OCI-M2 (cell line): ENCODE data around the gene LRRTM3.

ENCODE experiments used
- DNase-seq: peaks from one replicate; lab custom pipeline; 2025; ENCODE audit not compliant: unreplicated experiment; lab: John Stamatoyannopoulos, UW

The LRRTM3 gene

DNA sequence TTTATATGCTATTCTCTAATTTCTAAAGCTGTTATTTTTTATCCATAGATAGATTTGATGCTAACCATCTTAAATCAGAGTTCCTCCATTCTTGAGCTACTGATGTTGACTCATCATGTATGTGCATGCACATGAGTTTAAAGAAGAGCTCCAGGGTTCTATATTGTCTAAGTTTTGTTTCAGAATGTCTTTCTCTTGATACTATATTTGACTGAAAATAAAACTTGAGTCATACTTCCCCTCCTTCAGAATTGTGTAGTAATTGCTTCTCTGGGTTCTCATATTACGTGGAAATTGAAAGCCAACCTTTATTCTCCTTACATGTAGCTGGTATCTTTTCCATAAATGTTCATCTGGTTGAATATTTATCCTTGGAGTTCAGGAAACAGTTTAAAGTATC lies 89.4 kb downstream of the LRRTM3 start:
- DNase-seq, result no peak

DNA sequence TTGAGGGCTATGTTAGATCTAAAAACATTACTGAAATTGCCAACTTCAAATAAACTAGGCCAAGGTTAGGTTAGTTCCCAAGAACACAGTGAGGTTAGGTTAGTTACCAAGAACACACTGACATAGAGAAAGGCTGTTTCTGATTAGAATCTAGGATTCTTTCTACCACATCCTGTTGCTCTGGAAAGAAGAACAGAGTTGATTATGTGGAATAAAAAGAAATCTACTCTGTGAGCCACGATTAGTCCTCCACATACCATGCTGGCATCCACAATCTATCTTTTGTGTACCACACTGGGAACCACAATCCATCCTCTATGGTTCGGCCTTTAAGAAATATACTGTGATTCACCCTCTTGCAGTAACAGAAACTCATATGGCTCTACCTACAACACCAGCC lies 91.4 kb downstream of the LRRTM3 start:
- DNase-seq, result no peak

DNA sequence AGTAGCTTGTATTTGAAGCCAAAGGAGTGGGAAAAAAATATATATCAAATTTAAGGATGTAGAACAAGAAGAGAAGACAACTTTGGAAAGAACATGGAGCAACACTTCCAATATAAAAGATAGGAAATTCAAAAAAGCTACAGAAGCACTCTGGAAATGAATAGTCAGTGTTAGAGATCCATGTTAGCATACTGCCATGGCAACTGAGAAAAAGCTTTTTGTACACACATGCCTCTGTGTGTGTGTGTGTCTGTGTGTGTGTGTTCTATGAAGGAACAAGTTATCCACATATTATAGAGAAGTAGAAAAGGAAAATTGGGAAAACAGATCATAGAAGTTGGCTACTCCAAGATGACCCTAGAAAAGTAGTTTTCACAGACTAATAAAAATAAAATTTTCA lies 96.3 kb downstream of the LRRTM3 start:
- DNase-seq, result no peak

DNA sequence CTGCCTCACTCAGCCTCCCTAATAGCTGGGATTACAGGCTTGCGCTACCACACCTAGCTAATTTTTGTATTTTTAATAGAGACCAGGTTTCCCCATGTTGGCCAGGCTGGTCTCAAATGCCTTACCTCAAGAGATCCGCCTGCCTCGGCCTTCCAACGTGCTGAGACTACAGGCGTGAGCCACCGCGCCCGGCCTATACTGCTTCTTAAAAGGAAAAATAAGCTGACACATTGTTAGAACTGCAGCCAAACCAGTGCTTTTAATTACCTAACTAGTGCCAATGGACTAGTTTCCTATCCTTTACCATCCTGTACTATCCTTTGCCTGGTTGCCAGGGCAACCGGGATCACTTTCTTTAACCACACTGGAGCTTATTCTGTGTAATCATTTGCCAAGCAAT lies 108.0 kb downstream of the LRRTM3 start:
- no peak for DNase-seq

DNA sequence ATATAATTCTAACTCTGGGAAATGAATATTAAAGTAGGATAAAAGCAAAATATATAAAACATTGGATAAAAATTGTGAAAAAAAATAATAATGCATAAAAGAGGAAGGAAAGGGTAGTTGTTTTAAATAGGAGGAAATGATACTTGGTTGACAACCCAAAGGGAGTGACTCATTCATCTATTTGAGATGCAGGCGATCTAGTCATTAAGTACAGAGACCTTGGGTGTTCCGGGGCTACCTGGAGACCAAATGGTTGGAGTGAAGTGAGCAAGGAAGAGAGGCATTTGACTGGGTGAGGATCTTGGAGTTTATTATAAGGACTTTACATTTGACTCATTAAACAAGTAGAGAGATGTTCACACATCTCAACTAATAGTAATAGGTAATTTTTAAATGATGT lies 111.0 kb downstream of the LRRTM3 start:
- DNase-seq, result no peak

DNA sequence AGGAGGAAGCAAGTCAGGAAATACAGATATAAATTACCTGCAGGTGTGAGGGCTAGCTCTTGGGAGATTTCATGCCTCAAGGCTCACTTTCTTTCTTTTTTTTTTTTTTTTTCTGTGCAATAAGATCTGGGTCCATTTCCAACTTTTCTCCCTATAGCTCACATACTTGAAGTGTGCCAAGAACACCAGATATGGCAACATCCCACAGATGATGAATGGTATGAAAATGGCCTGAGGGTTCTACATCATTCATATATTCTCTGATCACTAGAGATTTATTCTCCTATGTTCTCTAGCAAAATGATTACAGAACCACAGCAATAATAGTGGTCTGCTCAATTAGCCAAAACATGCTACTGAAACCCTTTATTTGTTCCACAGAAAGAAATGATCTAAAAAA lies 117.2 kb downstream of the LRRTM3 start:
- no peak for DNase-seq

DNA sequence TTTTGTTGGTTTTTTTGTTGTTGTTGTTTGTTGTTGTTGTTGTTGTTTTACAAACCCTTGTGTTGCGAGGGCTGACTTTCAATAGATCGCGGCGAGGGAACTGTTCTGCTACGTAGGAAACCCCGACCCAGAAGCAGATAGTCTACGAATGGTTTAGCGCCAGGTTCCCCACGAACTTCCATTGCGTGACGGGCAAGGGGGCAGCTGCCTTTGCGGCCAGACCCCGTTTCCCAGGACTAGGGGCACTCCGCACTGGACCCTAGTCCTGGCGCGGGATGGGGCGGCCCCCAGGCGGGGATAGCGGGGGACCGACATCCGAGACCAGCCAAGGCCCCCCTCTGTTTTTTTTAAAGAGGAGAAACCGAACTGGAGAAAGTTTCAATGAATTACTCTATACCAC lies 119.6 kb downstream of the LRRTM3 start:
- DNase-seq, result no peak

DNA sequence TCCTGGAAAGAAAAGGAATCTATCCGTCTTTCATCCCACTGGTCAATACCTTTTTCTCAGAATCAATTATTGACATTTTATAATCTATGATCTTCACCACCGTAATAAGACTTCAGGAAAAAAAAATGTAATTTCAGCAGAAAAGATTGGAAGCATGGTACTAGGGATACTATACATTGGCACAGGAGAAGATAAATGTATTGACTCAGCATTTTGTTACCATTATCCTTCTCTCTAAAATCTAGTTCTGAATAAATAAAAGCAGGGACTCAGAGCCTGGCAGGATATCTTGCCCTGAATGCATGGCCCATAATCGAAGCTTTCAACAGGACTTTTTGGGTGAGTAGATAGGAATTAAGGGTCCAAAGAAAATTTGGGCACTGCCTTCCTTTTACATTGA lies 120.7 kb downstream of the LRRTM3 start:
- no peak for DNase-seq

DNA sequence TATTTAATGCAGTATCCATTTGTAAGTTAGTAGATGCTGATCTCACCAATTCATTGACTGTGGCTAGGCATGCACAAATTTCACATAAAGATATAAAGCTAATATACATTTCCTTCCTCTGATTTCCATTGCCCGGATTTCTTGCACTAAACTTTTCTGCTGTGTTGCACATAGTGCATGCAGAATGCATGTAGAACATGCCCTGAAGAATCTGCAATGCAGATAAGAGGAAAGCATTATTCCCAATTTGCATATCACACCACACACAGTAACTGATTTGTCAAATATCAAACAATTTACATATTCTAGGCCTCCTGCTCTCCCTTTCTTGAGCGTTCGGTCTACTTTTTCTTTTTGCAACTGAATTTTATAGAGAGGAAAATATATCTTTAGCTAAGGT lies 124.2 kb downstream of the LRRTM3 start:
- DNase-seq, result no peak

DNA sequence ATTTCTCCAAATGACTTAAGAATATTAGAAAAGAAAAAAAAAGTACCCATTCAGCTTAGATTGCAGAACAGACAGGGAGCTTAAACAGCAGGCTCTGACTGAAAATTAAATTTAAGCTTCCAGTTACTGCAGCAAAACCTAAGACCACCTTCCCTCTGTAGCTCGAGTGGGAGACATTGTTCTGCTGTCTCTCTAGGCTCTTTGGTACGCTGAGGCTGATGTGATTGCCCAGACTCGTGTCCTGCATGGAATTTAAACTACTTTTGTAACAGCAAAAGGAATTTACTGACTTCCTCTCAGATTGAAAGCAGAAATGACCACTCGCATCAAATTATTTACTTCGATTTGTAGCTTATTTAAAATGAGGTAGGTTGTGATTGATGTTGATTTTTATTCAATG lies 124.6 kb downstream of the LRRTM3 start:
- DNase-seq, result no peak

DNA sequence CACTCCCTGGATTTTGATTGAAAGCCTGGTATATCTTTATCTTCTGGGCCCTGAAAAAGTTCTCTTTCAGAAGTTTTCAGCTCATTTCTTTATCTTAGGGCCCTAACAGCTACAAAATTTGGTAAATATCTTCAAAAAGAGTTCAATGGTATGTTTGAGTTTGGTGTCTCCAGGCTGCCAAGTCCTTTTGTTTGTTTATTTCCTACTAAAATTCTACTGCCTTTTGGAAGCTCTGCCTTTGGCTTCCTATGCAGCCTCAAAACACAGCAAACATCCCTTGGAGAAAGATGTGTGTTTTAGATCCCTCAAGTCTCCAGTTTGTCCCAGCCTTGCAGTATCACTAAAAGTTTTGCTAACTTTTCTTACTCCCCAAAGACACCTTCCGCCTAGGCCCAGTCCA lies 146.8 kb downstream of the LRRTM3 start:
- no peak for DNase-seq

DNA sequence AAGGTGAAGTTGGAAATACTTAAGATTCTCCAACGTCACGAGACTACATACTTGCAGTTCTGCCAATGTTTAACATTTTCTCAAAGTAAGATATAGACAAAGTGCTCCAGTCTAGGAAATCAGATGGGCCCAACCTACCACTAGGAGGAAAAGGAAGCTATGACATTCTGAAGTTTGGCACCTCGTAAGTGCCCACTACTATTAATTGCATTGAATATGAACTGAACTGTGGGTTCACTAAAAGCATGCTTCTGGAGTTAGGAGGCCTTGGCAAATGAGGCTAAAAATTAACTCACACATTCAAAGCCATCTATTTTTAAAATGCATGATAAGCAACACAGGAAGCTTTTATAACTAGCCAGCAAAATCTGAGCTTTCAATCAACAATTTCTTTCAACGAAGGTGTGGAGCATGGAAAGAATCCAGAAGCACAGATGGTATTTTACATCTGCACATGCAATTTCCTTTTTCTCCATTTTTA lies 149.7 kb downstream of the LRRTM3 start:
- no peak for DNase-seq

DNA sequence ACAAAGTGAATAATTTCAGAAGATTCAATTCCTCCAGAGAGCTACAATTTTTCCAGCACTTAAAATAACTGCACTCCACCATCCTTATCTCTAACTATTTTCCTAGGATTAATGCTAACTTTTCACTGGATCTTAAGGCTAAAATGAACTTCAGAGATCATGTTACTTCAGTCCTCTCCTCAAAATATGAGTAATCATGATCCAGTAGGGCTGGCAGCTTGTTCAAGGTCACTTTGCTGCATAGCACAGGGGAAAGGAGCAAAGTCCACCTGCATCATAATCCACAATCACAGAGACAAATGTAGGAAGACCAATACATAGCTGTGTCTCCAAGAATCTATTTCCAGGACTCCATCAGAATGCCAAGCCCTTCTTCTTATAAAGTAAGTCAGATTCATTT lies 150.3 kb downstream of the LRRTM3 start:
- DNase-seq, result no peak

DNA sequence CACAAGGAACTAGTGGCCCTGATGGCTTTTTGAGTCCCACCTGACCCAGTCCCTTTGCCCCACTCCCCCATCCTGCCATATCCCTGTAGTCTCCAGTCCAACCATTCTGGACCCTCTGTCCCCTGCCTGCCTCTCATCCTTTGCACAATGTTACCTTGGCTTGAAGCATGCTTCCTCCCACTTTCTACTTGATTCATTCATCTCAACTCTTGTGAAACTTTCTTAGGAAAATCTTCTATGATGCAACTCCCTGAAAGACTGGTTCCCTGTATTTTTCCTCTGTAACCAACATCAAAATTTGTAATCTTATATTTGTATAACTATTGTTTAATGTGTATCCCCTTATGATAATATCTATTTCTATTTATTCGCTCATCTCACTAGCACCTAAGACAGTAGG lies 151.5 kb downstream of the LRRTM3 start:
- DNase-seq, result no peak

DNA sequence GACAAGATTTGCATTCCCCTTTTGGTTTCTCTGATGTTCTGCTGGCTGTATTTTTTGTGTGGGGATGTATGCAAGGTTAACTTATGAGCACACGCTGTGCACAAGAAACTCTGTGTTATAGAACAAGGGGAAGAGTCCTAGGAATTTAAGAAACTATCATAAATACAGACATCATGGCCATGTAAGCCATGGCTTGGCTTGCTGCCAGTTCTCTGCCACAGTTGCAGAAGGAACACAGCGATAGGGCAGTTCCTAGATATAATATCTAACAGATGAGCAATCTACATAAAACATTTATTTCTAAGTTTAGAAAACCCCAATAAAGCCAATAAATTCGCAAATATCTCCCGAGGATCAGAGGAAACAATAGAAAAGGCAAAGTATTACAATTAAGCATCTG lies 153.3 kb downstream of the LRRTM3 start:
- no peak for DNase-seq

DNA sequence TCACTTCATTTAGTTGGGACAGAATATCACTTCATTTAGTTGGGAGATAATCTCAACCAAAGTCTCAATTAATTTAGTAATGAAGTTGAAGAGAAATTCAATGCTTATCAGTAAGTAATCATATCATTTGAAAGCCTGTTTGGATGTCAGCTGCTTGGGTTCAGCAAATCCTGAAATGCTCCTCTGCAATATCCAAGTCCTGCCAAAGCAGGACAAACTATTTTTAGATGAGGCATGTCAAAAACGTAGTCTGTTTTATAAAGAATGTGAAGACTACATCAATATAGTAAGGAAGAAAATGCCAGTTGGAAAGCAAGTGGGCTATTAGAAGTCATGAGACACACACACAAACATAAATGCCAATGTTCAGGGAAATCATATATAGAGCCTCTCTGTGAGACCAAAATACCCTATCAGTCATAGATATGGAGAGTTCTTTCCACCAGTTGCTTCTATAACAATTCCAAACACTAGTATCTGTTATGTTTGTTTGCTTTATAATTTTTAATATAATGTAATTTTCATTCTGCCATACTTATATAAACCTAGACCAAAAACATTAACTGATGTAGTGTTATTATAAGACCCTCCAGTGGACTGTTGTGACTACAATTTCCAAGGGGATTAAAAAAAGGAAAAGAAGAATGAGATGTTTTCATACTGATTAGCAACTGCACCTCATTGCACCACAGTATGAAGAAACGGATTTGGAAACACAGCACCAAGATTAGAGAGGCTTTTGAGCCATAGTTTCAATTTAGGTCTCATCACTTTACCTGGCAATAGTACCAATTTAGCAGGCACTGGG lies 160.7 kb downstream of the LRRTM3 start:
- DNase-seq, result no peak

DNA sequence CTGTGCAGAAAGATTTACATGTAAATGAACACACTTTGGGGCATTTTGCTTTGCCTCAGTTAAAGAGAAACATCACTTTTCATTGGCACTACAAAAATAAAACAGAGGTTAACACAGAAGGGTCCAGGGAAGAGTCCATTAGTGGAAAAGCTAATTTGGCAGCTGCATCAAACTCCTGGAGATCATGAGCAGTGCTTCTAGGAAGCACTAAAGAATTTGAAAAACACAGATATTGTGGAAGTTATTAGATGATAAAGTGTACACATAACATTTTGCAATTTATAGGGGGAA lies 161.2 kb downstream of the LRRTM3 start:
- no peak for DNase-seq

DNA sequence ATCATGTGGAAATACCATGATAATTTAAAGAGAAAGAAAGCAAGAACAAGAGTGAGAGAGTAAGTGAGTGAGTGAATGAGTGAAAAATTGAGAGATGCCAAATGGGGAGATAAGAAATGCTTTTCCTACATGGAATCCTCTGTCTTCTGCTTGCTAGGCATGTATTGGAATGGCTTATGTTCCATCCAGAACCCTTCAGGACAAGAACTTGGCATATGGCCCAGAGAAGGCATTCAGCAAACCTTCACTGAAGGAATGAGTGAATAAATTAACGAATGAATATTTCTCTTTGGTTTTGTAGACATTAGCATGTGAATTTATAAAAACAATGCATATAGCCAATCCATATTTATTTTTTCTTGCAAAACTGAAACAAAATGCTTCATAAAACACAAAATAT lies 162.2 kb downstream of the LRRTM3 start:
- no peak for DNase-seq

DNA sequence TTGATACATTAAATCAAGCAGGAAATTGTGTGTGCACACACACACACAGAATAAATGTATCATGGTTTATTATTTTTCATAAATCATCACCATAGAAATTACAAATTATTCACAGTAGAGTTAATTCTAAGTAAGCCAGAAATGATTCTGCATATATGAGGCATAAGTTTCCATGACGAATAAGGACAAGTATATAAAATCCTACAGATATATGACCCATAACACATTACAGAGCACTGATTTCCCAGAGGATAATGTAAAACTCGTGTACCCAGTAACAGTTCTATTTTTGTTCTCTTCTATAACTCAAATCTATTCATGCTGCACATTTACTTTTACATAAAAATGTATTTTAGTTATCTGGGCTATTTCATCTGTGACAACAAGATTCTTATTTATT lies 169.7 kb downstream of the LRRTM3 start:
- no peak for DNase-seq

DNA sequence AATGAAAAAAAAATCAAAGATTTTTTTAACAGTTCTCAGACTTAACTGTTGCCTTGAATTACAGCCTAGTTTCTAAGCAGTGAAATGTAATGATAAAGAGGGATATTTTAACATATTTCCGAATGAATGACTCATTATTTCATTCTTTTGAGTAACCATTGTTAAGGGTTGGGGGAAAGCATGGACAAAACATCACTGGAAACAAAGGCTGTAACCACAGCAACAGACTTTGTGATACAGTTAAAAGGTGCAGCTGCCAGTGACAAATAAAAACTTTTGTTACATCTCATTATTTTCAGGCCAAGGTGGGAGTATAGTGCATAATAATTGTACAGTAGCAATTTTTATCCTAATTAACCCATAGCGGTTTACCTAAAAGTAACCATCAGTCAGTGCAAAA lies 172.6 kb downstream of the LRRTM3 start:
- DNase-seq, result no peak

DNA sequence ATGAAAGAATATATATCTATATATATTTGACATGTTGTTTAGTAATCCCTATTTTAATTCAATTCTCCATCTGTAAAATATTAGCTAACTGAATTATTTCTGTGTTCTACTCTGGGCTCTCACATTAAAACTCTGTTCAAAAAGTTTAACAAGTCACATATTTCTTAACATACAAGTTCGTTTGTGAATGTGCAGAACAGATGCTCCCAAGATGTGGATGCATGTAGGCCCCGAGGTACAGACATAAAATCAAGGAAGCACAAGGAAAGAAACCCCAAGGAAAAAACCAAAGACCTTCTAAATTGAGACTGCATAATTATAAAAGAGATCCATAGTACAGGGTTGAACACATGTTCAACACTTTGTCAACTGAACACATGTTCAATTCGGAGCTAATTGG lies 175.1 kb downstream of the LRRTM3 start:
- no peak for DNase-seq

DNA sequence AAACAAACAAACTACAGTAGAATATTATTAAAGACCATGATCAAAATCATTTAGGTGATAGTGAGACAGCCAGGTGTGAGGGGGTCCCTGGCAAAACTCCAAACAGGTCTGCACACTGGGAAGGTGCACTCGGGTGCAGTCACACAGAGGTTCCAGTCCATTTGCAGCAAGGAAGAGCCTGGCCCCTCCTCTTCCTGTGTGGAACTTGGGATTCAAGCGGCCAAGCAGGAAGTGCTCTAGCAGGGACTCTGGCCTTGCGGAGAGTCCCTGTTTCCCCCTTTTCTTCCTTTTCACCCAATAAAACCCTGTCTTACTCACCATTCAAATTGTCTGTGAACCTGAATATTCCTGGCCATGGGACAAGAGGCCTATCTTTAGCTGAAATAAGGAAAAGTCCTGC lies 181.8 kb downstream of the LRRTM3 start:
- no peak for DNase-seq

DNA sequence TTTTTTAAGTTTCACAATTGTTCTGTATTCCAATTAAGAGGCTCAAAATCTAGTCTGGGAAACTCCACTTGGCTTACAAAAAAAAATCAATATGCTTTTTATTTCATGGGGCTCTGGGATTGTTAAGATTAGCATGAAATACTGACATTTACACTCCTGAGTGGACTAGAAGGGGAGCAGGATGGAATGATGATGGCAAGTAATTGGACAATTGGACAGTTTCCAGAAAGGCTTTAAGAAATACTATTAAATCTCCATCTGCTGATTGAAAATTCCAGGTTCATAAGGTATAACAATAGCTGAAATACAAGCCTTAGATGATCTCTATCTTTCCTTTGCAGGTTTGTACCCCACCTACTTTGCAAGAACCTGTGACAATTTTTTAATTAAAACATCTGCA lies 184.4 kb downstream of the LRRTM3 start:
- DNase-seq, result no peak

DNA sequence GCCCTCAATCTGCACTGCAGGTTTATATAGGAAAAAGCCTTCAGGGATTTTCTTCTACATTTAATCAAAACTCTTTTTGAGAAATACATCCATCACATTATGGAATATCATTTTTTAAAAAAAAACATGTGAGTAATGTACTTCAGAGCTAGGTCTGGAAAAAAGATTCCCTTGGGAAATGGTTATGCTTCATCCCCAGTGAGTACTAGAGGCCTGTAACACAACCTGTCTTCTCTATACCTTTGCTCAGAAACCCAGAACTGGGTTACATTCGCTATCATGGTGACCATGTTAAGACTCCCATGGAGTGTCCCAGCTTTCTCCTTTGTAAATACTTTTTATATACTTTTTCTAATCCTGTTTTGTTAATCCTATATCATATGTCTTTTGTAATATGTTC lies 186.9 kb downstream of the LRRTM3 start:
- DNase-seq, result no peak
